ENCODE data around the gene GPR152. TPM values are rescaled to one million over a fixed set of nuclear protein-coding genes. Genes with fewer than 3 reads are reported as not detected.

The GPR152 gene
- total and polyA plus RNA-seq, 4 experiments from 2014 or later: 0.35 to 1.7 TPM; not detected in 2

DNA sequence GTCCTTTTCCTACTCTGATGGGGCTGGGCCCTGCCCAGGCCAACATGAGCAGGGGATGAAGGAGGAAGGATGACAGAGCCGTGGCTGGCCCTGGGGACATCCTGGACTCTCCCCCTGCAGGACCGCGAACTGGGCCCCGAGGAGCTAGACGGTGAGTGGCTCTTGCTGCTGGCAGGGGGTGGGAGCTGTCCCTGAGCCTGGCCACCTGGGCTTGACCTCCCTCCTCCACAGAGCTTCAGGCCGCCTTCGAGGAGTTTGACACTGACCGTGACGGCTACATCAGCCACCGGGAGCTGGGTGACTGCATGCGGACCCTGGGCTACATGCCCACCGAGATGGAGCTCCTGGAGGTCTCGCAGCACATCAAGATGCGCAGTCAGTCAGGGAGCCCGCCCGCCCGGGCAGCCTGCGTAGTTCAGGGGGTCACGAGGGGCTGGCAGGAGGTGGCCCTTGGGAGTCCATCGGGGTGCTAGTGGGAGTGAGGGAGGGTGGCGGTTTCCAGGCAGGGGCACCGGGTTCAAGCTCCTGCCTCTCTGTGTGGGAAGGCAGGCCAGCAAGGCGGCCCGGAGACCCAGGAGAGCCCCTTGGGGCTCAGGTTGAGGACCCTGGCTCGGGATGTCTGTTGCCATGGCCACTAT, 3.7 kb upstream of the GPR152 start:
- CTCF ChIA-PET (ENCODE audit: partially characterized antibody): no interaction called here
- intact Hi-C loops (cut with micrococcal nuclease): no loop called here
- DNase-seq: no peak

DNA sequence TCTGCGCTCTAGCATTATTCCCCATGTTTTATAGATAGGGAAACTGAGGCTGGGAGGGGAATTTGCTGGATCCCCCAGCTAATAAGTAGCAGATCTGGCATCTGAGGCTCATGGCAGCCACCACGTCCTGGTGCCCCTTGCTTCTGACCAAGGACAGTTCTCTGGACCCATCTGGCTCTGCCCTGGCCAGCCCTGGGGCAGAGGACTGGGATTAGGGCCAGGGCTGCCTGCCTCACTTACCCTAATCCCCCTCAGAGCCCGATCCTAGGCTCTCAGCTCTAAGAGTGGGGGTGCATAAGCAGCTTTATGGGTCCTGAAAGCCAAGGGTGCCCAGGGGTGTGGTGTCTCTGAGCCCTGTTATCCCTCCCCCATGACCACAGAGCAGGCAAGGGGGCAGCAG, 2.5 kb upstream of the GPR152 start, which contains the start of gene CABP4:
CABP4 (plus strand) TSS at position 301 of the 400 bp plus-strand sequence; CDS start at position 371, 70 bp downstream.
- Mint-ChIP-seq H3K27me3 (no peaks in the 10 kb centered on the region), H3K36me3 (no peaks in the 10 kb centered on the region), H3K9me3 (no peaks in the 10 kb centered on the region), H3K4me3 (no peak within 1 kb of the TSS), H3K4me1 (peaks cover 4 to 11% (median 6%) of the 10 kb centered on the region in 4 donors), H3K27ac (no peak within 1 kb of the TSS)
- Histone ChIP-seq H3K36me3 (ENCODE audit: insufficient read depth, low read length) (no peaks in the 10 kb centered on the region), H3K4me3 (ENCODE audit: low read length in 2 of 2) (no peak within 1 kb of the TSS), H3K27ac (ENCODE audit: low read depth, low read length) (no peak within 1 kb of the TSS), H3K4me1 (ENCODE audit: insufficient read depth, low read length) (no peaks in the 10 kb centered on the region), H3K9me3 (ENCODE audit: control insufficient read depth in 1 of 2, low read length in 2 of 2) (no peaks in the 10 kb centered on the region), H3K27me3 (ENCODE audit: insufficient read depth, low read length) (no peaks in the 10 kb centered on the region)
- intact Hi-C loops (cut with micrococcal nuclease): no loop called here
- POLR2A ChIA-PET (ENCODE audit: partially characterized antibody): interaction anchor here (0.8 to 30.4 kb wide), 3 partner anchors 14 to 53 kb away, joined by 3 to 900 read pairs (median 7); partner anchors contain the start of genes CORO1B, PPP1CA, PTPRCAP and RPS6KB2
- CTCF ChIA-PET (ENCODE audit: partially characterized antibody): no interaction called here
- DNase-seq: no peak

More for the DNA sequence above, 3.7 kb upstream of the GPR152 start:
- no peaks in the 10 kb centered on the region for H3K27me3 Mint-ChIP-seq
- Histone ChIP-seq H3K27ac (ENCODE audit: low read depth, low read length) (no peak overlapping the region), H3K36me3 (ENCODE audit: insufficient read depth, low read length) (no peaks in the 10 kb centered on the region), H3K4me1 (ENCODE audit: insufficient read depth, low read length) (no peaks in the 10 kb centered on the region), H3K27me3 (ENCODE audit: insufficient read depth, low read length) (no peaks in the 10 kb centered on the region), H3K9me3 (ENCODE audit: control insufficient read depth in 1 of 2, low read length in 2 of 2) (no peaks in the 10 kb centered on the region), H3K4me3 (ENCODE audit: low read length in 2 of 2) (no peak overlapping the region)
- H3K27ac Mint-ChIP-seq: no peak overlapping the region
- H3K4me1 Mint-ChIP-seq: peaks cover 4 to 9% (median 6%) of the 10 kb centered on the region in 4 donors
- no peaks in the 10 kb centered on the region for H3K9me3 Mint-ChIP-seq
- POLR2A ChIA-PET (ENCODE audit: partially characterized antibody): interaction anchor here (1.0 to 30.4 kb wide), 4 partner anchors 9 to 65 kb away, joined by 3 to 900 read pairs (median 6); partner anchors contain the start of genes CORO1B, PPP1CA, PTPRCAP and RAD9A
- no peaks in the 10 kb centered on the region for H3K36me3 Mint-ChIP-seq
- no peak overlapping the region for H3K4me3 Mint-ChIP-seq

DNA sequence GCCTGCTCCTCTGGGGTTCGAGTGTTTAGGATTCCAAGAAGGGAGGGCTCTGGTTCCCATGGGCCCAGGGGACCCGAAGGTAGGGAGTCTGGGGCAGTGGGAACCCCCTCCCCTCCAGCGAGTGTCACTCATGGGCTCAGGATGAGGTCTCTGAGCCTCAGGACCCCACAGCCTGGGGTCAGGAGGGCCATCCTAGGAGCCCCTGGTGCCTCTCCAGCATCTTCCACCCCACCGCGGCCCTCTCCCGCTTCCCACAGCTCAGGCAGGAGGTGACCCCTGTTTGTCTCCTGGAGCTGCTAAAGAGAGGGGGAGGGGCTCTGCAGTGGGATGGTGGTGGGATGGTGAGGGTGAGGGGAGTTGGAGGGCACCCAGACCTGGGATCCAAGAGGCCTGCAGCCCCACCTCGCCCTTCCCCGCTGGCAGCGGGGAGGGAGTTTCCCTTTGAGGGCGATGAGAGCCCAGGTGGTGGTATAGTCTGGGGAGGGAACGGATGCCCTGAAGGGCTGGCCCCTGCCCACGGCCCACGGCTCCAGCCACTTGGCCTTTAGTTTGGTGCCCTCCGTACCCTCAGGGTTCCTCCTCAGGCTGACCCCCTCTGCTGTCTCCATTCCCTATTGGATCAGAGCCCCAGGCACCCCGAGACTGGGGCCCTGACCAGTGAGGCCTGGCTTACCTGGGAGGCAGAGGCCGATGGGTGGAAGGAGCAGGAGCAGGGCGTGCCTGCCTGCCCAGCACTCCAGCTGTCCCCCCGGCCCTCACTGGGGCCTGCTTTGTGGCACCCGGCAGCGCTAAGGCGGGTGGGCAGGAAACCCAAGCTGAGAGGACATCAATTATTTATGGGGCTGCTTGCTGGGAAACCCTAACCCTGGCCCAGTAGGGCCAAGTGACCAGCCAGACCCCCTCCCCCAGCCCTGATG, 1.5 kb upstream of the GPR152 start:
- ChIA-PET CTCF (ENCODE audit: partially characterized antibody) (no interaction called here), POLR2A (ENCODE audit: partially characterized antibody) (interaction anchor here (0.7 to 30.4 kb wide), 3 partner anchors 12 to 52 kb away, joined by 3 to 900 read pairs (median 7); partner anchors contain the start of genes CORO1B, PPP1CA, PTPRCAP and RPS6KB2)
- Histone ChIP-seq H3K4me3 (ENCODE audit: low read length in 2 of 2) (no peak overlapping the region), H3K9me3 (ENCODE audit: control insufficient read depth in 1 of 2, low read length in 2 of 2) (no peaks in the 10 kb centered on the region), H3K4me1 (ENCODE audit: insufficient read depth, low read length) (peaks cover 6% of the 10 kb centered on the region), H3K27ac (ENCODE audit: low read depth, low read length) (no peak overlapping the region), H3K27me3 (ENCODE audit: insufficient read depth, low read length) (no peaks in the 10 kb centered on the region), H3K36me3 (ENCODE audit: insufficient read depth, low read length) (no peaks in the 10 kb centered on the region)
- Mint-ChIP-seq H3K36me3 (no peaks in the 10 kb centered on the region), H3K4me1 (peaks cover 5 to 14% (median 8%) of the 10 kb centered on the region in 4 donors), H3K4me3 (no peak overlapping the region), H3K27me3 (no peaks in the 10 kb centered on the region), H3K9me3 (no peaks in the 10 kb centered on the region), H3K27ac (no peak overlapping the region)
- intact Hi-C loops (cut with micrococcal nuclease): no loop called here
- no peak for DNase-seq

DNA sequence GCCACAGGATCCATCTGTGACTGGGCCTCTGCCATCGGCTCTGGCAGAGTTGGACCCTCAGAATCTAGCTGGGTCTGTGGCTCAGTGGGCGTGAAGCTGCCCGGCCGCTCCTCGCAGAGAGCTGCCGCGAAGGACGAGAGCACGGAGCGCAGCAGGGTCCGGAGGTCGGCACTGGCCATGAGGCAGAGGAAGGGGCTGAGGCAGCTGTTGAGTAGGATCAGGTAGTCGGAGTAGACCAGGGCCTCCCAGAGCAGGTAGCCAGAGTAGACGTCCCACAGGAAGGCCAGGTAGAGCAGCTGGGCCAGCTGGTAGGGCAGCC, 912 bp downstream of the GPR152 start:
- Histone ChIP-seq H3K27ac (ENCODE audit: low read depth, low read length) (no peak overlapping the region), H3K27me3 (ENCODE audit: insufficient read depth, low read length) (no peaks in the 10 kb centered on the region), H3K4me3 (ENCODE audit: low read length in 2 of 2) (no peak overlapping the region), H3K36me3 (ENCODE audit: insufficient read depth, low read length) (no peaks in the 10 kb centered on the region), H3K9me3 (ENCODE audit: control insufficient read depth in 1 of 2, low read length in 2 of 2) (no peaks in the 10 kb centered on the region), H3K4me1 (ENCODE audit: insufficient read depth, low read length) (peaks cover 26% of the 10 kb centered on the region)
- no peak for DNase-seq
- CTCF ChIA-PET (ENCODE audit: partially characterized antibody): no interaction called here
- intact Hi-C loops (cut with micrococcal nuclease): no loop called here
- Mint-ChIP-seq H3K9me3 (peaks cover 0 to 2% (median 0%) of the 10 kb centered on the region in 8 donors), H3K27me3 (no peaks in the 10 kb centered on the region), H3K27ac (peak overlapping the region in 1 of 7 donors; percentile 87), H3K4me1 (peaks cover 16 to 36% (median 22%) of the 10 kb centered on the region in 4 donors), H3K36me3 (no peaks in the 10 kb centered on the region), H3K4me3 (no peak overlapping the region)
- POLR2A ChIA-PET (ENCODE audit: partially characterized antibody): interaction anchor here (1.0 to 30.4 kb wide), 8 partner anchors 8 to 59 kb away, joined by 3 to 900 read pairs (median 4); partner anchors contain the start of genes CORO1B, PPP1CA, PTPRCAP and RAD9A

DNA sequence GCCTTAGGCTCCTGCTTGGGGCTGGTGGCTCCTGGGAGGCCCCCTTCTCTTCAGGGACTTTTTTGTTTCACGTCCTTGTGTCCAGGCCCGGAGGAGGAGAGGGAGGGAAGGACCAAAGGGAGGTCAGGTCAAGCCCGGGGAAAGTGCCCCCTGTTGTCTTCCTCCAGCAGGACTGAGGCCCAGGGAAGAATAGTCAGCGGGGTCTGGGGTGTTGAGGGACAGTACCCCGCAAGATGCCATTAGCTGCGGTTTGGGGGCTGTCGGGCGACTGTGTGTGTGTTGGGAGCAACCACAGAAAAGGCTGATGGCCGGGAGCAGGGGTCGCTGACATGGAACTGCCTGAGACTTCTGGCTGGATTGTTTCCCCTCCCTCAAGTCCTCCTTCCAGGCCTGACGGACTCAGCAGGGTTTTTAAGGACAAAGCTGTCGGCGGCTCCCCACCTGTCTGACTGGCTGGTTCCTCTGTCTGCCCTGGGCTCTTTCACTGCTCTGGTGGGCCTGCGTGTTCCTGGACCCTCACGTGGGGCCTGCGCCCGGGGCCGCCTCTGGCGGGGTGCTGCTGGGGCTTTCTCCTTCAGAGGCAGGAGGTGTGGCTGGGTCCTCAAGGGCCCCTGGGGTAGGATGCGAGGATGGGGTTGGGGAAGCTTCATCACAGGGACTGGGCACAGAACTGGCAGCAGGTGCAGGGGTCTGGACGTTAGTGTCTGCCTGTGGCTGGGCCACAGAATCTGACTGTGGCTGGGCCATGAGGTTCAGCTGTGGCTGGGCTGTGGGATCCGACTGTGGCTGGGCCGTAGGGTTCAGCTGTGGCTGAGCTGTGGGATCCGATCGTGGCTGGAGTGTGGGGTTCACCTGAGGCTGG, 1.5 kb downstream of the GPR152 start:
- POLR2A ChIA-PET (ENCODE audit: partially characterized antibody): interaction anchor here (1.0 to 30.4 kb wide), 11 partner anchors 6 to 59 kb away, joined by 3 to 900 read pairs (median 4); partner anchors contain the start of genes CABP4, CORO1B, GPR152 and PPP1CA
- H3K4me1 Mint-ChIP-seq: peaks cover 21 to 42% (median 27%) of the 10 kb centered on the region in 4 donors
- Histone ChIP-seq H3K27ac (ENCODE audit: low read depth, low read length) (no peak overlapping the region), H3K4me3 (ENCODE audit: low read length in 2 of 2) (no peak overlapping the region), H3K27me3 (ENCODE audit: insufficient read depth, low read length) (no peaks in the 10 kb centered on the region), H3K36me3 (ENCODE audit: insufficient read depth, low read length) (no peaks in the 10 kb centered on the region), H3K4me1 (ENCODE audit: insufficient read depth, low read length) (peaks cover 32% of the 10 kb centered on the region), H3K9me3 (ENCODE audit: control insufficient read depth in 1 of 2, low read length in 2 of 2) (no peaks in the 10 kb centered on the region)
- intact Hi-C loops (cut with micrococcal nuclease): no loop called here
- no peaks in the 10 kb centered on the region for H3K36me3 Mint-ChIP-seq
- peaks cover 0 to 2% (median 0%) of the 10 kb centered on the region in 8 donors for H3K9me3 Mint-ChIP-seq
- CTCF ChIA-PET (ENCODE audit: partially characterized antibody): interaction anchor here (1.8 kb wide), 1 partner anchor 13 kb away, joined by 8 read pairs; the partner anchor contains the start of gene PTPRCAP
- H3K27ac Mint-ChIP-seq: peak overlapping the region in 2 of 7 donors; percentile 48 to 87
- DNase-seq: peak in 1 of 5 donors; percentile 11
- no peaks in the 10 kb centered on the region for H3K27me3 Mint-ChIP-seq
- H3K4me3 Mint-ChIP-seq: no peak overlapping the region

DNA sequence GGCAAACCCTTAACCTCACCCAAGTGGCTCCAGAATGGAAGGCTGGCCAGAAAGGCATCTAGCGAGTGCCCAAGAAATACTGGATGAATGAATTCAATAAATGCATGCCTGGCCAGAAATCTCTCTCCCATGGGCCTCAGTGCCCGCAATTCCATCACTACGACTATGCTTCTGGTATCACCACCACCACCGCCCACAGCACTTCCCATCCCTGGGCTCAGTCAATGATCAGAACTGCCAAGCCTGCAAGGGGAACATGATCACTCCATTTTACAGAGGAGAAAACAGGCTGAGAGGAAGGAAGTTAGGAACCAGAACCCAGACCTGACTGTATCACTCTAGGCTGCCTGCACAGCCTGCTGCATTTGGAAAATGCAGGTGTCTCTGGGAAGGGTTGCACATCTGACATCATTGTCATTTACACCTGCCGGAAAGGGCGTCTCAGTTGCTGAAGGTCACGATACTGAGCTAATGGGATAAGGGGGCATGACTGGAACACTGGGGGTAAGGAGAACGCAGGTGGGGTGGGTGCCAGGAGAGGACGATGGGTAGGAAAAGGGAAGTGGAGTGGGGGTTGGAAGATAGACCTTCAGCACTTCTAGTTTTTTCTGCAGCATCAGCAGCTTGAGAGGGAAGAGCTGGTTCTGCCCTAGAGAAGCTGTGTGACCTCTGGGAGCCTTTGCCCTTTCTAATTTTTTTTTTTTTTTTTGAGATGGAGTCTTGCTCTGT, 3.2 kb downstream of the GPR152 start:
- no peak overlapping the region for H3K4me3 ChIP-seq (ENCODE audit: low read length in 2 of 2)
- Mint-ChIP-seq H3K9me3 (peaks cover 0 to 2% (median 0%) of the 10 kb centered on the region in 8 donors), H3K36me3 (no peaks in the 10 kb centered on the region), H3K4me3 (peak overlapping the region in 2 of 8 donors; percentile 20 to 31), H3K4me1 (peaks cover 35 to 60% (median 45%) of the 10 kb centered on the region in 4 donors), H3K27me3 (no peaks in the 10 kb centered on the region), H3K27ac (peak overlapping the region in 4 of 7 donors; percentile 18 to 94 (median 67))
- no peaks in the 10 kb centered on the region for H3K9me3 ChIP-seq (ENCODE audit: control insufficient read depth in 1 of 2, low read length in 2 of 2)
- ChIA-PET CTCF (ENCODE audit: partially characterized antibody) (interaction anchor here (0.7 to 1.8 kb wide), 5 partner anchors 11 to 98 kb away, joined by 3 to 8 read pairs (median 3); partner anchors contain the start of genes PPP1CA and PTPRCAP), POLR2A (ENCODE audit: partially characterized antibody) (interaction anchor here (0.9 to 30.4 kb wide), 8 partner anchors 8 to 57 kb away, joined by 3 to 900 read pairs (median 6); partner anchors contain the start of genes CABP4, CORO1B, GPR152 and PPP1CA)
- H3K27ac ChIP-seq (ENCODE audit: low read depth, low read length): no peak overlapping the region
- intact Hi-C loops (cut with micrococcal nuclease): no loop called here
- peaks cover 49% of the 10 kb centered on the region for H3K4me1 ChIP-seq (ENCODE audit: insufficient read depth, low read length)
- H3K36me3 ChIP-seq (ENCODE audit: insufficient read depth, low read length): no peaks in the 10 kb centered on the region
- DNase-seq: peak in 1 of 5 donors; percentile 13
- no peaks in the 10 kb centered on the region for H3K27me3 ChIP-seq (ENCODE audit: insufficient read depth, low read length)

Data from CD4-positive, alpha-beta memory T cell (primary cell).